ENCODE measurements around the gene SEPTIN5.
"Not testable (repeated sequence)": the region's sequence is repeated elsewhere in the genome, so short reads cannot be mapped to it uniquely, and the experiment has no call there.

SEPTIN5 gene

DNA sequence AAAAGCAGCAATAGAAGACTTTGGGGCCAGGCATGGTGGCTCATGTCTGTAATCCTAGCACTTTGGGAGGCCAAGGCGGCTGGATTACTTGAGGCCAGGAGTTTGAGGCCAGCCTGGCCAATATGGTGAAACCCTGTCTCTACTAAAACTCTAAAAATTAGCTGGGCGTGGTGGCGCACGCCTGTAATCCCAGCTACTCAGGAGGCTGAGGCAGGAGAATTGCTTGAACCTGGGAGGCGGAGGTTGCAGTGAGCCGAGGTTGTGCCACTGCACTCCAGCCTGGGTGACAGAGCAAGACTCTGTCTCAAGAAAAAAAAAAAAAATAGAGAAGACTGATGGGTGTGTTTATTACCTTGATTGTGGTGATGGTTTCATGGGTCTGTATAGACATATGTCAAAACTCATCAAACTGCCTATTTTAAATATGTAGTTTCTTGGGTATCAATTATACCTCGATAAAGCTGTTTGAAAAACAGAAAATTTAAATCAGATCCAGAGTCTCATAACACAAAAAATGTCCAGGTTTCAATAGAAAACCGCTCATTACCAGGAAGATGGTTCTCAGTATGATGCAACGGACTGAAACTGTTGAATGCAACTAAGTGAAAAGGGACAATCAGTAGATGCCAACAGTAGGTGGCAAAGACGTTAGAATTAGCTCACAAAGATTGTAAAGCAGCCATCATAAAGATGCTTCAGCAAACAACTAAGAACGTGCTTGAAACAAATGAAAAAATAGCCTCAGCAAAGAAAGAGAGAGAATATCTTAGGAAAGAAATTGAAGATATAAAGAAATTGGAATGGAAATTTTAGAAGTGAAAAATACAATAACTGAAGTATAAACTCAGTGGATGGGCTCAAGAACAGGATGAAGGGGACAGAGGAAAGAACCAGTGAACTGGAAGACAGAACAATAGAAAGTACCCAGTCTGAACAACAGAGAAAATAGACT is 33.1 kb upstream of the SEPTIN5 start:
- no peak for DNase-seq

DNA sequence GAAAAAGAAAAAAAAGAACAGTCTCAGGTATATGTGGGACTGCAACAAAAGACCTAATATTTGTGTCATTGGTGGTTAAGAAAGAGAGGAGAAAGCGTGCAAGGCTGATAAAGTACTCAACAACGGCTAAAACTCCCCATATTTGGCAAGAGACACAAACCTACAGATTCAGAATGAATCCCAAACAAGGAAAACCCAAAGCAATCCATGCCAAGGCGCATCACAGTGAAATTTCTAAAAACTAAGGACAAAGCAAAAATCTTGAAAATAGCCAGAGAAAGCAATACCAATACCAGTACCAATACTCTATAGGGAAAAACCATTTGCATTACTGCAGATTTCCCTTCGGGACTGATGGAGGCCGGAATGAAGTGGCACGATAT is 32.4 kb upstream of the SEPTIN5 start:
- DNase-seq: no peak

DNA sequence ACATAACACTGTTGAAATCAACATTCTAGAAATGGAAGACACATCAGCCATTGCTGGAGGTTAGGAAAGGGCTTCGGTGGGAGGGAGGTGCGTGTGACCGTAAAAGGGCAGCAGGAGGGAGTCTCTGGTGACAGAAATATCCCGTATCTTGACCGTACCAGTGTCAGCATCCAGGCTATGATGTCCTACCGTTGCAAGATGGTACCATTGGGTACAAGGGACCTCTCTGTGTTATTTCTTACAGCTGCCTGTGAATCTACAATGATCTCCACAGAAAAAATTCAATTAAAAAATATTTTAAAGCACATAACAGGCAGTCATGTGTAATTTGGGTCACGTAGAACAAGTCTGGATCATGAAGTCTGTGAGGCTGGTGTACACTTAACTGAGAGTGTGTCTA is 27.4 kb upstream of the SEPTIN5 start:
- DNase-seq: no peak

DNA sequence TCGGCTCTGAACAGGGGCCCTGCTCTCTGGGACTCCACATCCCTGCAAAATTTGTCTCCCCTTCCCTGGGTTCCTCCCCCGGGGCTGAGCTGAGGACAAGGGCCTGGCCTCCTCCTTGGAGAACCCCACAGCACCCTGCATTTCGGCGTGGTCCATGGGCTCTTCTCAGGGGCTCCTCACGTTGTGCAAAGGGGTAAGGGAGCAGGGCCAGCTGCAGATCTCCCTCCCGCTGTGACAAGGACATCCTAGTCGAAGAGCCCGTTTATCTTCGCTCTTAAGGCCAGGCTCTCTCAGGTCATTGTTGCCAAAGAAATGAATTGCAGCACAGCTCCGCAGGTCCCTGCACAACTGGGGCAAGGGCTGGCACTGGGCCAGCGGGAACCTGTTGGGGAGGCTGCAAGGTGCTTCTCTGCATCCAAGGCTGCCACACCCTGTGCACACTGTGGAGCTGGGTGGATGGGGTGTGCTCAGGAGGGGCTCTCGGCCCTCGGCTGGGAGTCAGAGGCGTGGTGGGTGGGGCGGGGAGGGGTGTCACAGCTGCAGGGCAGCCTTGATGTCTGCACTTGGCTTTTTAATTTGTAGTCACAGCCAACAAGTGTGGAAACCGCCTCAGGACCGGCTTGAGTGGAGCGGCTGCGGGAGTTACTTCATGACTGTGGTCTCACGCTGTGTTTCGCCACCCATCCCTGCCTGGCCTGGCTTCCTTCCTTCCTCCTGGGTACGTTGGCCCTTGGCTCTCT is 26.6 kb upstream of the SEPTIN5 start:
- peak in 1 of 2 donors; percentile 25 for DNase-seq

DNA sequence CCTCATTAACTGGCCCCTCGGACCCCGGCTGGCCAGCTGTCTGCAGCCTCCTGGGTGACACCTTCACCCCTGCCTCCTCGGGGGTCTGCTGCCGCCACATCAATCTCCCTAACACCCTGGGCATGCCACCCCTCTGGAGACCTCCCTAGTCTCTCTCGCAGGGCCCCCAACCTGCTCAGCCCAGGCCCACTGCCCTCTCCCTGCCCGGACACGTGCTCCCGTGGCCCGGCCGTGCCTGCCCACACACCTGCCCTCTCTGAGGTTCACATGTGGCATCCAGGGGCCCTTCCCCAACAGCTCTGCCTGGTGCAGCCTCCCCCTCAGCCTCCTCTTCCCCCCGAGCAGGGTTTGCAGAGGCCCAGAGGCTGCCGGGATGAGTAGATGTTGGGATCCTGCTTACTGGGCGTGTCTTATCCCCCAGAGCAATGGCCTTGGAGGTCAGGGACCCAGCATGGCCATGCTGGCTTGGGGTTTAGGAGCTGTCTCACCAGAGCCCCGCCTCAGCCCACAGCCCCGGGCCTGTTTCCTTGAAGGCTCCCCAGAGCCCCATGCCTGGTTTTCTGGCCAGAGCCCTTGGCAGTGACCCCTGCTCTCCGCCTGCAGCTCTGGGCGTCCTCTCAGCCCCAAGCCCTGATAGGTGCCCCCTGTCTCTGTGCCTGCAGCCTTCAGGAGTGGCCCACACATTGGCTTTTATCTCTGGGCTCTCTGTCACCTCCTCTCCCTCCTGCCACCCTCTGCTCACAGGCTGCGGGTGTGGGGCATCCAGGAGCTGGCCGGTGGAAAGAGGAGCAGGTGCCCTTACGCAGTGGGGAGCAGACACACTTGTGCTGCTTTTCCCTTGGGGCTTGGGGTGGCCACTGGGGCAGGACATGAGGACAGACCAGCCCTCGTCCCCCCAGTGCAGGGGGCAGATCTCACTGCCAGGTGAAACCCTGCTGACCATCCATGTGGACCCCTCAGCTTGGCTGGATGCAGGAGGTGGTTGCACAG is 25.7 kb upstream of the SEPTIN5 start:
- DNase-seq: no peak

DNA sequence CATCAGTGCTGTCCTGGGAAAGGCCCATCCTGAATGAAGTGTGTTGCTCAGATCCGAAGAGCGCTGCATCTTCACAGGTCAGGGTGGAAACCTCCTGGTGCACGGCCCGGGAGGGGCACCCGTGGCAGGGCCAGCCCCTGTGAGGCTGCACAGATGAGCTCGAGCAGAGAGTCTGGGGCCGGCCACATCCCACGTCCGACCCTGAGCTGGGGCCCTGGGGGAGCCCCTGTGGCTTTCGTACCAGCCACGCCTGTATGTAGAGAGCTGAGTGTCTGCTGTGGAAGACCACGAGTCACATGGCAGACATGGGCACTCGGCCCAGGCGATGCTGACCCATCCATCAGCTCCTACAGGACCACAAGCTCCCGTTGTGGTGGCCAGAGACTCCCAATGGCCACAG is 24.9 kb upstream of the SEPTIN5 start:
- DNase-seq: no peak

DNA sequence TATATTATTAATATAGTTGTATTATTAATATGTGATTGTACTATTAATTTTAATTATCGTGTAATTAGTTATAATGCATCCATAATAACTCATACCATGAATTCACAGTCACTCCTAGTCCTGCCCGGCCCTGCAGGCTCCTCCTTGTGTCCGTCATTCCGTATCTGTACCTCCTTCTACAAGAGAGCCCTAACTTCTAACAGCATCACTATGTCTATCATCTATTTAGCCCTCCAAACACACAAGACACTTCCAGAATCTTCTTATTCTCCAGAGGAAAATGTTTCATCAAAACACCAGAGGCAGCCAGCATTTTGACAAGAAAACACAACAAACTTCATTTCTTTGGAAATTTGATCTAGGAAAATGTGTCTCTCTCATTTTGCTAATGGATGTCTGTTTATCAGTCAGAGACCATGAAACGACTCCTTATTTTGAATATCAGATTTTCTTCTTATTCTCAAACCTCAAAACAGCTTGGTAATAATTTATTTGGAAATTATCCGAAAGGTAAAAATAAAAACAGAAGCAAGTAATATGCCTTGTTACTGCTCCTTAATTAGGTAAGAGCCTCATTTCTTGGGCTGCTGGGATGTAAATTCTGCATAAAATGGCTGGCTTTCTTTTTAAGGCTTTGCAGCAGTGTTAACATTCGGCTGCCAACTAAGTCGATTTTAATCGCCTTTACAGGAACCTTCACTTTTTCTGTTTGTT is 23.1 kb upstream of the SEPTIN5 start:
- no peak for DNase-seq

DNA sequence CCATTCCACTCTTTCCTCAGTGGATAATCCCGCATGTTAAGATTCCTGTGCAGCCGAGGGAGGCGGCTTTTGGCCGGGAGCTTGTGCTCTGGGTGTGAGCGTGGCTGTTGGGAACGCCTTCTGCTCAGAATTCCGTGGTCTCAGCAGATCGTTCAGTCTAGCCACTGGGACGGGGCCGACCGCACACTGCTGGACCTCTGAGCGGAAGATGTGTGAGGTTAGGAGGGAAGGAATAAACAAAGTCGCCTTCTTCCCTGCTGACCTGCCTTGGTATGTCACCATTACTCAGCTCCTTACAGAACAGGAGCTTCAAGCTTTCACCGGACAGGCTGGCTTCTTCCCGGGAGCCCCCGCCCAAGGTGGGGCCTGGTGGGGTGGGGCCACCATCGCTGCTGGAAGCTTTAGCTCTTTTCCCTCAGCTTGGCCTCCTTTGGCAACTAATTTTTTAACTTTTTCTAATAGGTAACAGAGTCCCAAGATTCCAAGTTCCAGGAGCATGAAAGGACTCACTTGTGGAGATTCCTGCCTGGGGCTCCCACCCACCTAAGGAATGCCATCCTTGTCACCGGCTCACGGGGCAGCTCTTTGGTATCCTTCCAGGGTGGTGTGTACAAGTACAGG is 22.5 kb upstream of the SEPTIN5 start:
- DNase-seq: no peak

DNA sequence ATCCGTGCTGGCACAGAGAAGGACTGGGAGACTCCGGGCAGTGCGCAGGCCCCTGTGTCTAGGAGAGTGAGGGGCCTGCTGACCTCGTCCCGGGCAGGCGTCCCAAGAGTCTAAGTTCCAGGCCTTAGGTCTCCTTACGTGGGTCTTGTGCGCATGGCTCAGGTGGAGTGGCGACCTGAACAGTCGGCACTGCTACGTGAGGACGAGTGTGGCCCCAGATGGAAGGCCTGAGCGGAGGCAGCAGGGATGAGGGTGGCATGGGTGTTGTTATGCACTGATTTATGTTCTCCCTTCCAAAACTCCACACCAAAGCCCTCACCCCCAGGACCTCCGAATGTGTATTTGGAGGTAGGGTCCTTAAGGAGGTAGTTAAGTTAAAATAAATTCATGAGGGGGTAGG is 20.7 kb upstream of the SEPTIN5 start:
- no peak for DNase-seq

DNA sequence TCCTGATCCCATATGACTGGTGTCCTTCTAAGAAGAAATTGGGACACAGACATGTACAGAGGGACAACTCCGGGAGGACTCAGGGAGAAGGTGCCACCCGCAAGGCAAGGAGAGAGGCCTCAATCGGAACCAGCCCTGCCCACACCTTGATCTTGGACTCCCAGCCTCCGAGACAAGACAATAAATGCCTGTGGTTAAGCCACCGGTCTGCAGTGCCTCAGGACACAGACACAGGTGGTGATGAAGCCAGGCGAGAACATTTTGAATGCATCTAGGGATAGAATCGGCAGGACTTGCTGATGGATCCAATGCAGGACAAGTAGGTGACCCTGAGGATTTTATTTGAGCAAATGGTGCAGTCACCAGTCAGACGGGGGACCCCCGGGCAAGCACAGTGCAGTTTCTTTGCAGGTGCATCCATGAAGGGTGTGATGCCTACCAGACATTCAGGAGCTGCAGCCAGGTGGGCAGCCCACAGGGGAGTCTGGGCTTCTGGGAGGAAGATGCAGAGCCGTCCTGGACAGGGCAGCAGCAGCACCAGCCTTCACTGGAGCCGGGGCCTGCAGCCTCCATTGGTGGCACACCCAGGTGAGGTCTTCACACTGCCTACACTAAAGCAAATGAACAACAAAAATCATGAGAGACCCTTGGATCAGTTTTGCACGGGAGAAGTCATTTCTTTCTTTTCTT is 20.2 kb upstream of the SEPTIN5 start:
- DNase-seq: no peak

DNA sequence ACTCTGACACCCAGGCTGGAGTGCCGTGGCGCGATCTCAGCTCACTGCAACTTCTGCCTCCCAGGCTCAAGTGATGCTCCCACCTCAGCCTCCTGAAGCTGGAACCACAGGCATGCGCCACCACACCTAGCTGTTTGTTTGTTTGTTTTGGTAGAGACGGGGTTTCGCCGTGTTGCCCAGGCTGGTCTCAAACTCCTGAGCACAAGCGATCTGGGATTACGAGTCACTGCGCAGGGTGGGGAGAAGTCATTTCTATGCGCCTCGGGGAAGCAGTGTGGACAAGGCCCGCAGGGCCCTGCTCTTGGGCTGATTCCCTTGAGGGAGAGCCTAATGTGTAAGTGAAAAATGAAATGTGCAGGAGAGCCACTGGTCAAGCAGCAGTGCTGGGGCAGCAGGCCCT is 19.6 kb upstream of the SEPTIN5 start:
- no peak for DNase-seq

DNA sequence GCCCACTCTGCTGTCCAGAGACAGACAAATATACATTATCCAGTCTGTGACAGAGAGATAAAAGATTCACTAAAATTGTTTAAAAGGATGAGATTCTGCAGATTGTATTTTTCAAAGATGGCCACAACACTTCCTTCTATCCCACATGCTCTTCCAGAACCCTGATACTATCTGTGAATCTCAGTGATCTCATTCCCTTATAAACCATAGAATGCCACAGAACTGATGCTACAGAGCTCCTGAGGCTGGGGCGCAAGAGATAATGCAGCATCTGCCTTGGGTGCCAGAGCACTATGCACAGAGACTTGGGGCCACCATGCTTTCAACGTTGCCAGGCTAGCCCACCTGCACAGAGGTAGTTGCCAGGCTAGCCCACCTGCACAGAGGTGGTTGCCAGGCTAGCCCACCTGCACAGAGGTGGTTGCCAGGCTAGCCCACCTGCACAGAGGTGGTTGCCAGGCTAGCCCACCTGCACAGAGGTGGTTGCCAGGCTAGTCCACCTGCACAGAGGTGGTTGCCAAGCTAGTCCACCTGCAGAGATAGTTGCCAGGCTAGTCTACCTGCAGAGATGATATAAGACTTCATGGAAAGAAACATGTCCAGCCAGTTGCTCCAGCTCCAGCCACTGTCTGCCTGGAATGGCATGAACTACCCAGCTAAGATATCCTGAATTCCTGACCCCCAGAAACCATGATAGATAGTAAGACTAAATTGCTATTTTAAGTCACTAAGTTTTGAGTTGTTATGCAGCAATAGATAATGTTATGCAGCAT is 17.6 kb upstream of the SEPTIN5 start:
- no peak for DNase-seq

DNA sequence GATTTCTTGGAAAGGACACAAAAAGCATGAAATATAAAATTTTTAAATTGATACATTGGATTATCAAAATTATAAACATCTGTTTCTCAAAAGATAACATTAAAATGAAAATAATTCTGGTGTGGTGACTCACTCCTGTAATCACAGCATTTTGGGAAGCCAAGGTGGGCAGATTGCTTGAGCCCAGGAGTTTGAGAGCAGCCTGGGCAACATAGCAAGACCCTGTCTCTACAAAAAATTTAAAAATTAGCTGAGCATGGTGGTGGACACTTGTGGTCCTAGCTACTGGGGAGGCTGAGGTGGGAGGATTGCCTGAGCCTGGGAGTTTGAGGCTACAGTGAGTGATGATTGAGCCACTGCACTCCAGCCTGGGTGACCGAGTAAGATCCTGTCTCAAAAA is 16.4 kb upstream of the SEPTIN5 start:
- DNase-seq: not testable (repeated sequence)

DNA sequence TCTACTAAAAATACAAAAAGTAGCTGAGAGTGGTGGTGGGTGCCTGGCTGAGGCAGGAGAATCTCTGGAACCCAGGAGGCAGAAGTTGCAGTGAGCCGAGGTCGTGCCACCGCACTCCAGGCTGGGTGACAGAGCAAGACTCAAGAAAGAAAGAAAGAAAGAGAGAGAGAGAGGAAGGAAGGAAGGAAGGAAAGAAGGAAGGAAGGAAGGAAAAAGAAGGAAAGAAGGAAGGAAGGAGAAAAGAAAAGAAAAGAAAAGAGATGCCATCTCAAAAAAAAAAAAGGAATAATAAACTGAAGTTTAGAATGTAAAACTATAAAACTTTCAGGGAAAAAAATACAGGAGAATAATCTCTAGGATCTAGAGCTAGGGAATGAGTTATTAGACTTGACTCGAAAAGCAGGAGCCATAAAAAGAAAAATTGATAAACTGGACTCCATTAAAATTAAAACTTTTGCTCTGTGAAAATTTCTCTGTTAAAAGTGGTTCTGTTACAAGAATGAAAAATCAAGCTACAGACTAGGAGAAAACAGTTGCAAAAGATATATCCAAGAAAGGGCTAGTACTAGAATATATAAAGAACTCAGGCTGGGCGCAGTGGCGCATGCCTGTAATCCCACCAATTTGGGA is 13.4 kb upstream of the SEPTIN5 start:
- no peak for DNase-seq

DNA sequence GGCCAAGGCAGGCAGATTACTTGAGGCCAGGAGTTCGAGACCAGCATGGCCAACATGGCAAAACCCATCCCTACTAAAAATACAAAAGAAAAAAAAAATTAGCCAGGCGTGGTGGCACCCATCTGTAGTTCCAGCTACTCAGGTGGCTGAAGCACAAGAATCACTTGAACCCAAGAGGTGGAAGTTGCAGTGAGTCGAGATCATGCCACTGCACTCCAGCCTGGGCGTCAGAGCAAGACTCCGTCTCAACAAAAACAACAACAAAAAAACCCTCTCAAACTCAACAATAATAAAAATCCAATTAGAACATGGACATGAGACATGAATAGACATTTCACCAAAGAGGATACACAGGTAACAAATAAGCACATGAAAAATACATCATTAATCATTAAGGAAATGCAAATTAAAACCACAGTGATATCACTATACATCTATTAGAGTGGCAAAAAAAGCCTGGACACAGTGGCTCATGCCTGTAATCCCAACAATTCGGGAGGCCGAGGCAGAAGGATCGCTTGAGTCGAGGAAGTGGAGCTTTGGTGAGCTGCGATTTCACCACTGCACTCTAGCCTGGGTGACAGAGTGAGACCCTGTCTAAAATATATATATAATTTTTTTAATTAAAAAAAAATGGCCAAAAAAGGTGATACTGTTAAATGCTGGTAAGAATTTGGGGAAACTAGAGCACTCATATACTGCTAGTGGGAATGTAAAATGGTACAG is 12.7 kb upstream of the SEPTIN5 start:
- DNase-seq: no peak

DNA sequence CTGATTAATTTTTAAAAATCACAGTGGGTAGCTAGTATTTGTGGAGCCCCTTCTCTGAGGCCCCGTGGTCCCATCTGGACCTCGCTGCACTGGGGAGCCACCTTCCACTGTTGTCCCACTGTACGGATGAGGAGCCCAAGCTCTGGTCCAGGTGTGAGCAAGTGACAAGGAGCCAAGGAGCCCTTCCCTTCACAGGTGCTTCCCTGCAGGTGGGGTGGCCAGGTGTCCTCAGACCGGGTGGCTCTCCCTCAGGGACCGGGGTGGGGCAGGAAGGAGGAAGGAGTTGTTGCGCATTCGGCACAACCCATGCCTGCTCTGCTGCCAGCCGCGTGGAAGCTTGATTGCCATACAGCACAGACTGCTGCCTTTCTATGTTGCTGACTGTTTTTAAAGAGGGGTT is 10.4 kb upstream of the SEPTIN5 start:
- DNase-seq: no peak

DNA sequence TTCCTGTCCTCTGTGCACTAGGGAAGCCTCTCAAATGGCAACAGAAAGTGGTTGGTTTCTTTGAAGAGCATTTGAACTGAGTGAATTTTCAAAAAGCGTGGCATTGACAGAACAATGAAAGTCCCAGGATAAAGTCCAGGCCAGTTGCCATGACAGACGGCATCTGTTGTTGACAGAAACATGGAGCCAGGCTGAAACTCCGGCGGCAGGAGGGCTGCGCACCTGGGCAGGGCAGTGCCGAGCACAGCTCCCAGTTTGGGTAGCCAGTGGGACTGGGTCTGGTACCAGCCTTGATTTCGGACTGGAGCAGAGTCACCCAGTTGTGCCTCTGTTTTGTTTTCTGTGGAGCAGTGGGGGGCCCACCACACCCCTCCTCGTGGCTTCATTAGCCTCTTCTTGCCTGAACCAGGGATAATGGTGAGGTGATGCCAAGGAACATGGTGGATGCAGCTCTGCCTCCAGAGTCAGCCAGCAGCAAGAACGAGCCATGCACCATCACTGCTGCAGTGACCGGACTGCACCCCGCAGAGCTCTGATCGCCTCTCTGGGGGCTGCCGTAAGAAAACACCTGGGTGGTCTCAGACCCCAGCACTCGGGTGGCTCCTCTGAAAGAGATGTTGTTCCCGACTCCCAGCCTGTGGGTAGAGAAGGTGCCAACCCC is 9.8 kb upstream of the SEPTIN5 start:
- no peak for DNase-seq

DNA sequence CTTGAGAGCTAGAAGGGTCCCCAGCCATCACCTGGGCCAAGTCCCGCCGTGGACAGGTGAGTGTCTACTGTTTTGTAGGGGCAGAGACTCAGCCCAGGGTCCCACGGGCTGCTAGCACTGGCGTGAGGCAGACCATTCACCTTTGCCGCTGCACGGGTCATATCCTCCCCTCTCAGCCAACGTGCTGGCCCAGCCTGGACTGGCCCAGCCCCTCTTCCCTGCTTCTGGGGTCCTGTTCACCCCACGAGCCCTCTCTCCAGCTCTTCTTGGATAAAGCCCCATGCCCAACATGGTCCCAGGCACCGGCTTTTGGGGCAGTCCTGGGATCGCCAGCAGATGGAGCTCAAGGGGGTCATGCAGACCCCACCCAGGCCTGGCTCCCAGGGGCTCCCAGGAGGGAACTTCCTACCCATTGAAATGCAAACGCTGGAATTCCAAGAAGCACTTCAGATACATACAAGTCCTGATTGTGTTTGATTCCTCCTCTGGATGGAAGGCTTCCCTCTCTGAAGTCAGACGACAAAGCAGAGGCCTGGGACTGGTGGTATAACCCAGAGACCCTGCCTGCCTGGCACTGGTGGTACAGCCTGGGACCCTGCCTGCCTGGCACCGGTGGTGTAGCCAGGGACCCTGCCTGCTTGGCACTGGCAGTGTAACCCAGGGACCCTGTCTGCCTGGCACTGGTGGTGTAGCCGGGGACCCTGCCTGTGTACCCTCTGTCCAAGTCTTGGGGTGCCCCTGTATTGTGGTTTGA is 8.9 kb upstream of the SEPTIN5 start:
- DNase-seq: no peak

Data from CD4-positive, alpha-beta T cell treated with Interleukin-4 for 1 hour (primary cell).